Measurements from ENCODE around the gene BEST4. TPM values are rescaled to one million over a fixed set of nuclear protein-coding genes. Genes with fewer than 3 reads are reported as not detected.

Gene BEST4
- total RNA-seq, 1 donor from 2014 or later = 0.88 TPM

- H3K27ac Mint-ChIP-seq (ENCODE audit: unreplicated experiment) = peak overlapping the region; percentile 87
- H3K27me3 Mint-ChIP-seq (ENCODE audit: unreplicated experiment) = peaks cover 18% of the 10 kb centered on the region
- TF ChIP-seq CTCF (IDR thresholded peaks at IDR 0.05; ENCODE audit: partially characterized antibody, unreplicated experiment) = no peak
- no peaks in the 10 kb centered on the region for H3K36me3 Mint-ChIP-seq (ENCODE audit: unreplicated experiment)
- peaks cover 5% of the 10 kb centered on the region for H3K9me3 Mint-ChIP-seq (ENCODE audit: unreplicated experiment)
- H3K4me3 Mint-ChIP-seq (ENCODE audit: unreplicated experiment) = peak overlapping the region; percentile 63
- H3K4me1 Mint-ChIP-seq (ENCODE audit: low read depth, unreplicated experiment) = peaks cover 31% of the 10 kb centered on the region
- peak; percentile 61 for DNase-seq
Observed at GRCh38 chr1:44807364-44808062, 19.5 kb upstream of the BEST4 start.

- no peak for TF ChIP-seq CTCF (IDR thresholded peaks at IDR 0.05; ENCODE audit: partially characterized antibody, unreplicated experiment)
- peaks cover 34% of the 10 kb centered on the region for H3K4me1 Mint-ChIP-seq (ENCODE audit: low read depth, unreplicated experiment)
- peak within 1 kb of the TSS; percentile 71 for H3K4me3 Mint-ChIP-seq (ENCODE audit: unreplicated experiment)
- DNase-seq = no peak
- H3K9me3 Mint-ChIP-seq (ENCODE audit: unreplicated experiment) = peaks cover 11% of the 10 kb centered on the region
- peaks cover 19% of the 10 kb centered on the region for H3K27me3 Mint-ChIP-seq (ENCODE audit: unreplicated experiment)
- H3K27ac Mint-ChIP-seq (ENCODE audit: unreplicated experiment) = peak within 1 kb of the TSS; percentile 87
- peaks cover 5% of the 10 kb centered on the region for H3K36me3 Mint-ChIP-seq (ENCODE audit: unreplicated experiment)
Observed at GRCh38 chr1:44806704-44807363, 18.9 kb upstream of the BEST4 start, which contains the start of gene DYNLT4. DYNLT4 (minus strand) TSS chr1:44807351; CDS start chr1:44806668, 683 bp downstream.

- Mint-ChIP-seq H3K9me3 (ENCODE audit: unreplicated experiment) (peaks cover 11% of the 10 kb centered on the region), H3K4me1 (ENCODE audit: low read depth, unreplicated experiment) (peaks cover 31% of the 10 kb centered on the region), H3K27ac (ENCODE audit: unreplicated experiment) (no peak overlapping the region), H3K27me3 (ENCODE audit: unreplicated experiment) (peaks cover 17% of the 10 kb centered on the region), H3K4me3 (ENCODE audit: unreplicated experiment) (no peak overlapping the region), H3K36me3 (ENCODE audit: unreplicated experiment) (peaks cover 6% of the 10 kb centered on the region)
- no peak for TF ChIP-seq CTCF (IDR thresholded peaks at IDR 0.05; ENCODE audit: partially characterized antibody, unreplicated experiment)
- DNase-seq = peak; percentile 12
Observed at GRCh38 chr1:44806025-44806703, 18.2 kb upstream of the BEST4 start.

GRCh38 chr1:44805311-44806024 lies 17.5 kb upstream of the BEST4 start:
- DNase-seq = no peak
- H3K4me3 Mint-ChIP-seq (ENCODE audit: unreplicated experiment) = no peak overlapping the region
- peaks cover 6% of the 10 kb centered on the region for H3K36me3 Mint-ChIP-seq (ENCODE audit: unreplicated experiment)
- H3K27me3 Mint-ChIP-seq (ENCODE audit: unreplicated experiment) = peaks cover 15% of the 10 kb centered on the region
- no peak for TF ChIP-seq CTCF (IDR thresholded peaks at IDR 0.05; ENCODE audit: partially characterized antibody, unreplicated experiment)
- peaks cover 31% of the 10 kb centered on the region for H3K4me1 Mint-ChIP-seq (ENCODE audit: low read depth, unreplicated experiment)
- peaks cover 11% of the 10 kb centered on the region for H3K9me3 Mint-ChIP-seq (ENCODE audit: unreplicated experiment)
- H3K27ac Mint-ChIP-seq (ENCODE audit: unreplicated experiment) = peak overlapping the region; percentile 55

All from glutamatergic neuron (in vitro differentiated cells).